ENCODE results near the gene GAB4.
A peak's percentile ranks its signal among the peaks of the same experiment; 100 is the strongest.

GAB4 gene

DNA sequence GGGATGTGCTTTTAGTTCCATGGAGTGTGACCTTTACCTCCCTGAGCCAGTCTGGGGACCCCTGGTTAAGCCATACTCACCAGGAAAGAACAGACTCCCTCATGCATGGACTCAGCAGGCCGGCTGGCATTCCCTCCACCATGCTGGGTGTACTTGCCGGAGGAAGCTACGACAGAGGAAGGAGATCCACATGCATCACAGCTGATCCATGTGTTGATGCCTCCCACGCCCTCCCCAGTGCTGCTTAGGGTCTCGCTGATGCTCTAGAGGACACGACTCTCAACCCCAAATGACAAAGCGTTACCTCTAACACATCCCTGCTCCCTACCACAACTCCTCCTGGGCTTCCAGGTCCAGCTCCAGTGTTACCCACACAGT is 39.8 kb downstream of the GAB4 start:
- Histone ChIP-seq H4K91ac (ENCODE audit: low read depth, low read length, poor library complexity) (peak overlapping the region; percentile 23), H3K27me3 (ENCODE audit: control insufficient read depth in 3 of 3, insufficient read depth in 3 of 3, low read depth in 1 of 3, low read length in 3 of 3) (no peaks in the 10 kb centered on the region), H3K27ac (replicated peaks; ENCODE audit: low read length) (no peak overlapping the region), H3K79me1 (ENCODE audit: low read depth, low read length) (peaks cover 4% of the 10 kb centered on the region), H3K36me3 (replicated peaks in 1 of 2; ENCODE audit: control insufficient read depth in 2 of 2, insufficient read depth in 2 of 2, low read length in 2 of 2) (no peaks in the 10 kb centered on the region), H3K14ac (ENCODE audit: low read length) (no peak overlapping the region), H3K4me2 (ENCODE audit: insufficient read depth, low read length, poor library complexity, severe bottlenecking) (no peak overlapping the region), H3K9ac (ENCODE audit: low read depth, low read length, poor library complexity) (peak overlapping the region; percentile 60), H2BK15ac (ENCODE audit: low read length) (no peak overlapping the region), H3K4ac (ENCODE audit: low read length) (no peak overlapping the region), H2BK120ac (ENCODE audit: low read depth, low read length) (no peak overlapping the region), H3K9me3 (replicated peaks in 1 of 2; ENCODE audit: control insufficient read depth in 2 of 2, insufficient read depth in 1 of 2, low read depth in 1 of 2, low read length in 2 of 2) (peaks cover 0 to 48% of the 10 kb centered on the region in 2 donors), H3K18ac (ENCODE audit: low read length) (no peak overlapping the region), H2BK5ac (ENCODE audit: low read length) (no peak overlapping the region), H3K4me3 (ENCODE audit: low read length in 2 of 2) (no peak overlapping the region), H3K23ac (ENCODE audit: low read depth, low read length, poor library complexity) (no peak overlapping the region), H2AFZ (ENCODE audit: low read length) (no peak overlapping the region), H2BK12ac (ENCODE audit: low read length) (no peak overlapping the region), H2AK5ac (ENCODE audit: low read depth, low read length) (no peak overlapping the region), H4K8ac (ENCODE audit: low read depth, low read length) (no peak overlapping the region), H3K4me1 (ENCODE audit: control insufficient read depth in 2 of 2, insufficient read depth in 1 of 2, low read depth in 1 of 2, low read length in 2 of 2) (no peaks in the 10 kb centered on the region)
- no CpG with 5 or more reads among the region's 7 CpGs for WGBS, 2 donors (ENCODE audit: extremely low coverage in 2 of 2, insufficient read length in 2 of 2, insufficient replicate concordance in 1 of 2)
- no peak for DNase-seq (ENCODE audit: low spot score)

DNA sequence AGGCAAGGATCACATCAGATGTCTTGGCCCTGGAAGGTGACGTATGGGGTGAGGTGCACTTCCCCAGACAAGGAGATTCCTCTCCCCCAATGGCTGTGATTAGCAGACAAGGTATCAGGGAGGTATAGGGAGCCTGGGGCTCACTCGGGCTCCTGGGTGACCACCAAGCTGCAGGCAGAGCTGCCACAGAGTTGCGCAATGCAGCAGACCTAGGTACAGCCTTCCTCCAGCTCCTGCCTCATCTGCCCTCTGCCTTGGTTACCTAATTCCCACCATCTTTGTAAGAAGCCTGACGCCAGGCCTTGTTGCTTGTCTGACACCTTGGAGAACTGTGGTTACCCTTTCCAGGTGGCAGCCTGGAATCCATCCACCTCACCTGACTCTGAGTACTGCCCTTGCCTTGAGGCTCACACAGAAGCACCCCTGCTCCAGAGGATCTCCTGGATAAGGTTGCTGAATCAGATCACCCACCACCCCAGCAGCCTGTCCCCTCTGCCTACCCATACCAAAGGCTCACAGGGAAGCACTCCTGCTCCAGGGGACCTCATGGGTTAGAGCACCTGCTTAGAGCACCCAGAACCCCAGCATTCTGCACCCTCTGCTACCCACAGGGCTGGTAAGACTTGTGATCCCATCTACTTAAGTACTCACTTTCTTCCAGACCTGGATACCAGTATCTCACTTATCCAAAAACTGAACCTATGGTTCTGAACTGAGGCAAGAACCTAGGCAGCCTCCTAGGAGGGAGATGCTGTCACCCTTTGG is 40.4 kb downstream of the GAB4 start:
- Histone ChIP-seq H3K14ac (ENCODE audit: low read length) (no peak overlapping the region), H3K9me3 (replicated peaks in 1 of 2; ENCODE audit: control insufficient read depth in 2 of 2, insufficient read depth in 1 of 2, low read depth in 1 of 2, low read length in 2 of 2) (peaks cover 0 to 52% of the 10 kb centered on the region in 2 donors), H3K9ac (ENCODE audit: low read depth, low read length, poor library complexity) (peak overlapping the region; percentile 24), H3K4ac (ENCODE audit: low read length) (no peak overlapping the region), H3K27me3 (ENCODE audit: control insufficient read depth in 3 of 3, insufficient read depth in 3 of 3, low read depth in 1 of 3, low read length in 3 of 3) (no peaks in the 10 kb centered on the region), H2BK12ac (ENCODE audit: low read length) (no peak overlapping the region), H3K27ac (replicated peaks; ENCODE audit: low read length) (no peak overlapping the region), H2BK15ac (ENCODE audit: low read length) (no peak overlapping the region), H3K4me3 (ENCODE audit: low read length in 2 of 2) (no peak overlapping the region), H4K8ac (ENCODE audit: low read depth, low read length) (no peak overlapping the region), H2AK5ac (ENCODE audit: low read depth, low read length) (no peak overlapping the region), H3K4me1 (ENCODE audit: control insufficient read depth in 2 of 2, insufficient read depth in 1 of 2, low read depth in 1 of 2, low read length in 2 of 2) (no peaks in the 10 kb centered on the region), H2BK5ac (ENCODE audit: low read length) (no peak overlapping the region), H2BK120ac (ENCODE audit: low read depth, low read length) (no peak overlapping the region), H3K18ac (ENCODE audit: low read length) (peak overlapping the region; percentile 2), H4K91ac (ENCODE audit: low read depth, low read length, poor library complexity) (no peak overlapping the region), H3K36me3 (replicated peaks in 1 of 2; ENCODE audit: control insufficient read depth in 2 of 2, insufficient read depth in 2 of 2, low read length in 2 of 2) (no peaks in the 10 kb centered on the region), H3K4me2 (ENCODE audit: insufficient read depth, low read length, poor library complexity, severe bottlenecking) (no peak overlapping the region), H3K79me1 (ENCODE audit: low read depth, low read length) (peaks cover 4% of the 10 kb centered on the region), H2AFZ (ENCODE audit: low read length) (no peak overlapping the region), H3K23ac (ENCODE audit: low read depth, low read length, poor library complexity) (peak overlapping the region; percentile 48)
- no CpG with 5 or more reads among the region's 4 CpGs for WGBS, 2 donors (ENCODE audit: extremely low coverage in 2 of 2, insufficient read length in 2 of 2, insufficient replicate concordance in 1 of 2)
- DNase-seq (ENCODE audit: low spot score) = no peak

DNA sequence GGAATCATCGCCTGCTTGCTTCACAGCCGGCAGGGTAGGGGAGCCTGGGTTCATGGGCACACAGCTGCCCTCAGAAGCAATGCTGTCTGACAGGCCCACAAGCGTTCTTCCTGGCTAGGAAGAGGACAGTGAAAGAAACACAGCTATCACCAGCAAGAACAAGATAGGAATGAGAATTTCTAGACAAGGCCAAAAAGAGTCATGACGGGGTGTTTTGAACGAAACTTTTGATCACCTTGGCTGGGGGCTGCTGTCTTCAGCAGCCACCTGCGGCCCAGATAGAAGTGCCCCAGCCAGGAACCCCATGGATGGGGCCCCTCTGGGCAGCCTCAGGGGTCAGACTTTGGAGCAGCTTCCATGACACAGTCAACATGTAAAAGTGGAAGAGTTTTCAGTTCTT is 41.8 kb downstream of the GAB4 start:
- H3K79me1 ChIP-seq (ENCODE audit: low read depth, low read length) = peaks cover 2% of the 10 kb centered on the region
- no peaks in the 10 kb centered on the region for H3K4me1 ChIP-seq (ENCODE audit: control insufficient read depth in 2 of 2, insufficient read depth in 1 of 2, low read depth in 1 of 2, low read length in 2 of 2)
- H4K8ac ChIP-seq (ENCODE audit: low read depth, low read length) = no peak overlapping the region
- H3K4ac ChIP-seq (ENCODE audit: low read length) = no peak overlapping the region
- H3K27ac ChIP-seq (replicated peaks; ENCODE audit: low read length) = no peak overlapping the region
- no peak overlapping the region for H3K14ac ChIP-seq (ENCODE audit: low read length)
- H3K18ac ChIP-seq (ENCODE audit: low read length) = no peak overlapping the region
- no CpG with 5 or more reads among the region's 6 CpGs for WGBS, 2 donors (ENCODE audit: extremely low coverage in 2 of 2, insufficient read length in 2 of 2, insufficient replicate concordance in 1 of 2)
- peaks cover 0 to 58% of the 10 kb centered on the region in 2 donors for H3K9me3 ChIP-seq (replicated peaks in 1 of 2; ENCODE audit: control insufficient read depth in 2 of 2, insufficient read depth in 1 of 2, low read depth in 1 of 2, low read length in 2 of 2)
- no peak overlapping the region for H3K4me3 ChIP-seq (ENCODE audit: low read length in 2 of 2)
- H2BK5ac ChIP-seq (ENCODE audit: low read length) = no peak overlapping the region
- H3K4me2 ChIP-seq (ENCODE audit: insufficient read depth, low read length, poor library complexity, severe bottlenecking) = no peak overlapping the region
- H2AK5ac ChIP-seq (ENCODE audit: low read depth, low read length) = no peak overlapping the region
- no peak for DNase-seq (ENCODE audit: low spot score)
- H2BK15ac ChIP-seq (ENCODE audit: low read length) = no peak overlapping the region
- no peak overlapping the region for H2AFZ ChIP-seq (ENCODE audit: low read length)
- no peak overlapping the region for H3K23ac ChIP-seq (ENCODE audit: low read depth, low read length, poor library complexity)
- no peak overlapping the region for H2BK12ac ChIP-seq (ENCODE audit: low read length)
- H2BK120ac ChIP-seq (ENCODE audit: low read depth, low read length) = no peak overlapping the region
- no peak overlapping the region for H3K9ac ChIP-seq (ENCODE audit: low read depth, low read length, poor library complexity)
- H3K36me3 ChIP-seq (replicated peaks in 1 of 2; ENCODE audit: control insufficient read depth in 2 of 2, insufficient read depth in 2 of 2, low read length in 2 of 2) = no peaks in the 10 kb centered on the region
- no peaks in the 10 kb centered on the region for H3K27me3 ChIP-seq (ENCODE audit: control insufficient read depth in 3 of 3, insufficient read depth in 3 of 3, low read depth in 1 of 3, low read length in 3 of 3)
- no peak overlapping the region for H4K91ac ChIP-seq (ENCODE audit: low read depth, low read length, poor library complexity)

DNA sequence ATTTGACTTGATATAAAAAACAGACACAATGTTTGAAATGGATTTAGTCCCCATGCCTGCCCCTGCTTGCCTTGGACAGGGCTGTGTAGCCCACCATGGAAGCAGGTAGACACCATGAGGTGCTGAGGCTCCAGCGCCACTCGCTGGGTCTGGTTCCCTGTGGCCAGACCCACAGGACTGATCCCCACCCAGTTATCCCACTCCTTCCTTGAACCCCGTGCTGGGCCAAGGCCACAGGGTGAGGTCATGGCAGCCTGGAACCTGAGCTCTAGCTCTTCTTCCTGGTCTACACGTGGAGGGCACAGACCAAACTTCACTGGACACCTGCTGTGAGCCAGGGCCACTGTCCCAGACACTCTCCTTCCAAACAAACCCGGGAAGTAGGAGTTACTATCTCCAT is 42.5 kb downstream of the GAB4 start:
- no peak overlapping the region for H3K18ac ChIP-seq (ENCODE audit: low read length)
- no peak overlapping the region for H3K14ac ChIP-seq (ENCODE audit: low read length)
- DNase-seq (ENCODE audit: low spot score) = no peak
- no peak overlapping the region for H3K23ac ChIP-seq (ENCODE audit: low read depth, low read length, poor library complexity)
- H4K8ac ChIP-seq (ENCODE audit: low read depth, low read length) = no peak overlapping the region
- H2AFZ ChIP-seq (ENCODE audit: low read length) = no peak overlapping the region
- no peak overlapping the region for H3K4me2 ChIP-seq (ENCODE audit: insufficient read depth, low read length, poor library complexity, severe bottlenecking)
- H3K9ac ChIP-seq (ENCODE audit: low read depth, low read length, poor library complexity) = no peak overlapping the region
- H4K91ac ChIP-seq (ENCODE audit: low read depth, low read length, poor library complexity) = no peak overlapping the region
- no peak overlapping the region for H3K27ac ChIP-seq (replicated peaks; ENCODE audit: low read length)
- no peak overlapping the region for H2AK5ac ChIP-seq (ENCODE audit: low read depth, low read length)
- no CpG with 5 or more reads among the region's 5 CpGs for WGBS, 2 donors (ENCODE audit: extremely low coverage in 2 of 2, insufficient read length in 2 of 2, insufficient replicate concordance in 1 of 2)
- H3K36me3 ChIP-seq (replicated peaks in 1 of 2; ENCODE audit: control insufficient read depth in 2 of 2, insufficient read depth in 2 of 2, low read length in 2 of 2) = no peaks in the 10 kb centered on the region
- no peak overlapping the region for H2BK120ac ChIP-seq (ENCODE audit: low read depth, low read length)
- no peaks in the 10 kb centered on the region for H3K4me1 ChIP-seq (ENCODE audit: control insufficient read depth in 2 of 2, insufficient read depth in 1 of 2, low read depth in 1 of 2, low read length in 2 of 2)
- H2BK12ac ChIP-seq (ENCODE audit: low read length) = no peak overlapping the region
- no peak overlapping the region for H2BK5ac ChIP-seq (ENCODE audit: low read length)
- no peak overlapping the region for H2BK15ac ChIP-seq (ENCODE audit: low read length)
- no peak overlapping the region for H3K4ac ChIP-seq (ENCODE audit: low read length)
- no peak overlapping the region for H3K4me3 ChIP-seq (ENCODE audit: low read length in 2 of 2)
- H3K79me1 ChIP-seq (ENCODE audit: low read depth, low read length) = peaks cover 2% of the 10 kb centered on the region
- H3K27me3 ChIP-seq (ENCODE audit: control insufficient read depth in 3 of 3, insufficient read depth in 3 of 3, low read depth in 1 of 3, low read length in 3 of 3) = no peaks in the 10 kb centered on the region
- H3K9me3 ChIP-seq (replicated peaks in 1 of 2; ENCODE audit: control insufficient read depth in 2 of 2, insufficient read depth in 1 of 2, low read depth in 1 of 2, low read length in 2 of 2) = peaks cover 0 to 62% of the 10 kb centered on the region in 2 donors

Measured in neuronal stem cell (in vitro differentiated cells).